HG03439 (cell line): ENCODE results near the gene FUS.

ENCODE experiments used
- ATAC-seq: cut with Tn5 transposase; IDR thresholded peaks from one replicate; pipeline ENCODE4 v1.9.1; 2021; ENCODE audit warnings: mild to moderate bottlenecking, moderate library complexity; ENCODE audit not compliant: unreplicated experiment

Gene FUS

DNA sequence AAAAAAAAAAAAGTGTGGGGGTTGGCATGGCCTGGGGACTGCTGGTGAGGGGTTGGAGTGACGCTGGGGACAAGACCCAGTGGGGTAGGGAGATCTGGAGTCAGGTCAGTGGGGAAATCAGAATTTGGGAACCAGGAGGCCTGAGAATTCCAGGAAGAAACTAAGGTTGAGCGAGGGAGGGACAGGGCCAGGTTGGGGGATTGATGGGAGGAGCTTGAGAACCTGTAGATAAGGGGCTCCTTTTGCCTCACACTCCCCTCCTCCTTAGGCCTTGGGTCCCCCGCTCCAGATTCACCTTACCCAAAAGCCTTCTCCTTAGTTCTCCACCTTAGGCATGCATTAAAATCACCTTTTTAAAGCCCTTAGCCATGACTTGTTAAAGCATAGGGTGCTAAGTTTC is 45.3 kb downstream of the FUS start:
- ATAC-seq: no peak

DNA sequence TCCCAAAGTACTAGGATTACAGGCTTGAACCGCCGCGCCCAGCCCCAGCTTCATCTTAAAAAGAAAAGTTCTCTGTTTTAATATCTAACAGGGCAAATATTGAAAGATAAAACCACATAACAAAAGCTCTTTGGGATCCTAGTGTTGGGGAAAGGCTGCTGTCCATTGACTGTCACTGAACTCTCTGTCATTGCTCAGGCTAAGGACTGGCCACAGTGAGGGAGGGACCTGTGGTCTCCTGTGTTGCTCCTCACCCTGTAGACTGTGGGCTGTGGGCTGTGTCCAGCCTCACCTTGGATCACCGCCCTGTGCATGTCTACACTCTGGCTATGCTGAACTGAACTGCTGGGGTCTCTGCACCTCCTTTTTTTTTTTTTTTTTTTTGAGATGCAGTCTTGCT is 48.3 kb downstream of the FUS start:
- no peak for ATAC-seq

DNA sequence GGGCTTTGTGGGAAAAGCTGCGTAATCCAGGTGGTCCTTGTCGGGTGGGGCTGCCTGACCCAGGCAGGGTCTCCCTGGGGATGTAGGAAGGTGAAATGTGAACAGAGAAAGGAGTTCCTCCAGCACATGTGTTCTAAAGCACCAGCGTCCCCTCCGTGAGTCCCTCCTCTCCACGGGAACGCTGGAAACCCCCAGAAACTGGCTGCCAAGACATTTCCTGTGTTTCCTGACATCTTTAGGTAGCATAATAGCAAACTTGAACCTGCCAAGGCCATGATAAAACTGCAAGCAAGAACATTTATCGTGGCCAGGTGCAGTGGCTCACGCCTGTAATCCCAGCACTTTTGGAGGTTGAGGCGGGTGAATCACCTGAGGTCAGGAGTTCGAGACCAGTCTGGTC is 49.6 kb downstream of the FUS start:
- no peak for ATAC-seq

DNA sequence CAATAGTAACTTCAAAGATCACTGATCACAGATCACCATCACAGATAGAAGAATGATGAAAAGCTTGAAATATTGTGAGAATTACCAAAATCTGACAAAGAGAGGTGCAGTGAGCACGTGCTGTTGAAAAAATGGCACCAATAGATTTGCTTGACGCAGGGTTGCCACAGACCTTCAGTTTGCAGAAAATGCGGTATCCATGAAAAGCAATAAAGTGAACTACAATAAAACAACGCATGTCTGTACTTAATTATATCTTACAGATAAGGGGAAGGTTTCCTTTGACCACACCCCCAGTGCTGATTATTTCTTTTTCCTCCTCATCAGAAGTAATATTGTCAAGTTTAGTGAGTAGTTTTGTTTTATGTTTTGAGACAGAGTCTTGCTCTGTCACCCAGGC is 58.1 kb downstream of the FUS start:
- ATAC-seq: no peak
